ENCODE measurements around the gene GPC3.

DNA sequence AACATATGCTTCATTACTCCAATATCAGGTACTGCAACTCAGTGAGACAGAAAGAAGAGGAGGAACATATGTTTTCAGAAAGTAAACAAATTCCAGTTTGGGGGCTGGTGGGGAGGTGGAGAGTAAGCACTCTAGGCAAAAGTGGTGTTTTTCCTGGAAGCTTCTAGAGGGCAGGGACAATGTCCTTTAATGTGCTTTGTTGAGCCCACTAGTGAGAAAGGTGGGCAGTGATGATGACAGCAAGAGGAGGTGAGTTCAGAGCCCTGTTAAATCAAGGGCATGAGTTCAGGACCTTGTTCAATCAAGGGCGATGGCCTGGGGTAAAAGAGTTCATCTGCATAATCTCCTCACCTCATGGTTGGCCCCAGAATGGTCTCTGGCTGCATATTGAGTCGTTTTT, 38.4 kb downstream of the GPC3 start:
- TF ChIP-seq, protein P1, sequence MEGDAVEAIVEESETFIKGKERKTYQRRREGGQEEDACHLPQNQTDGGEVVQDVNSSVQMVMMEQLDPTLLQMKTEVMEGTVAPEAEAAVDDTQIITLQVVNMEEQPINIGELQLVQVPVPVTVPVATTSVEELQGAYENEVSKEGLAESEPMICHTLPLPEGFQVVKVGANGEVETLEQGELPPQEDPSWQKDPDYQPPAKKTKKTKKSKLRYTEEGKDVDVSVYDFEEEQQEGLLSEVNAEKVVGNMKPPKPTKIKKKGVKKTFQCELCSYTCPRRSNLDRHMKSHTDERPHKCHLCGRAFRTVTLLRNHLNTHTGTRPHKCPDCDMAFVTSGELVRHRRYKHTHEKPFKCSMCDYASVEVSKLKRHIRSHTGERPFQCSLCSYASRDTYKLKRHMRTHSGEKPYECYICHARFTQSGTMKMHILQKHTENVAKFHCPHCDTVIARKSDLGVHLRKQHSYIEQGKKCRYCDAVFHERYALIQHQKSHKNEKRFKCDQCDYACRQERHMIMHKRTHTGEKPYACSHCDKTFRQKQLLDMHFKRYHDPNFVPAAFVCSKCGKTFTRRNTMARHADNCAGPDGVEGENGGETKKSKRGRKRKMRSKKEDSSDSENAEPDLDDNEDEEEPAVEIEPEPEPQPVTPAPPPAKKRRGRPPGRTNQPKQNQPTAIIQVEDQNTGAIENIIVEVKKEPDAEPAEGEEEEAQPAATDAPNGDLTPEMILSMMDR (tag by site-specific recombination; IDR thresholded peaks at IDR 0.05): no peak
- TF ChIP-seq HOXC10 (CRISPR knock-in tag; IDR thresholded peaks at IDR 0.05) (no peak), ZNF133 (tag by site-specific recombination; IDR thresholded peaks at IDR 0.05) (no peak)

All from HEK293 (cell line).